A549 (cell line): ENCODE results near the gene EGFL7. TPM values are rescaled to one million over a fixed set of nuclear protein-coding genes. Genes with fewer than 3 reads are reported as not detected.

ENCODE experiments used
- ATAC-seq, 2 experiments: fragments of 200-7000 bp in 1 of 2; fragments of >200 bp in 1 of 2; cut with Nextera tagmentation in 1 of 2; cut with Tn5 transposase in 1 of 2; 3 replicates each; pipeline versions ENCODE4 v1.8.0 to v1.9.1; 2018 to 2020; ENCODE audit warnings: mild to moderate bottlenecking in 1 of 2, moderate library complexity in 1 of 2
- CTCF ChIA-PET: fragments of 300-600 bp; sonication (Branson Sonifier 250); formaldehyde crosslinking; extraction: SDS; loops from one replicate; lab custom pipeline; 2021; ENCODE audit warnings: antibody characterized with exemption, inconsistent platforms; lab: Yijun Ruan, JAX
- POLR2A ChIA-PET: fragments of 350-600 bp; formaldehyde crosslinking; extraction: SDS; loops from one replicate; lab custom pipeline; 2021; ENCODE audit warnings: antibody characterized with exemption, inconsistent platforms; lab: Yijun Ruan, JAX
- DNase-seq, 2 experiments: peaks; one replicate each; pipeline versions ENCODE4 v3.0.0 to v3.0.0-alpha.2; 2011 to 2016; ENCODE audit warnings: low read depth in 1 of 2, low spot score in 1 of 2
- FAIRE-seq: peaks from 2 replicates; lab custom pipeline; 2011; peaks lifted over from hg19 to GRCh38; lab: Jason Lieb, UNC
- H3K27ac ChIP-seq, 2 experiments: fragments of >200 bp; sonication (Bioruptor Twin); formaldehyde crosslinking; 3 replicates each; pipeline ENCODE4 v1.5.1; 2016 to 2017
- H3K4me1 ChIP-seq: fragments of >200 bp; sonication (Bioruptor Twin); formaldehyde crosslinking; 3 replicates; pipeline ENCODE4 v1.6.1; 2016
- H3K4me2 ChIP-seq: fragments of >200 bp; sonication (Bioruptor Twin); formaldehyde crosslinking; 3 replicates; pipeline ENCODE4 v1.6.1; 2016
- H3K4me3 ChIP-seq: fragments of >200 bp; sonication (Bioruptor Twin); formaldehyde crosslinking; 3 replicates; pipeline ENCODE4 v1.5.1; 2016
- H3K9me3 ChIP-seq: fragments of >200 bp; sonication (Bioruptor Twin); formaldehyde crosslinking; 3 replicates; pipeline ENCODE4 v1.6.1; 2016
- CEBPB ChIP-seq, 2 experiments: fragments of >200 bp in 1 of 2; sonication (Bioruptor Twin) in 1 of 2; formaldehyde crosslinking in 1 of 2; IDR thresholded peaks; 2 replicates each; pipeline ENCODE4 v1.6.1; 2012 to 2016
- CHD4 ChIP-seq: fragments of 200-600 bp; sonication (generic); IDR thresholded peaks from 2 replicates; pipeline ENCODE4 v1.6.1; 2016; ENCODE audit warnings: antibody characterized with exemption, mild to moderate bottlenecking, borderline replicate concordance
- EHF ChIP-seq: fragments of 250-450 bp; sonication (Bioruptor Pico); IDR thresholded peaks from 2 replicates; pipeline ENCODE4 v1.5.0; 2020; ENCODE audit warnings: mild to moderate bottlenecking
- GATA3 ChIP-seq: IDR thresholded peaks from 2 replicates; pipeline ENCODE4 v1.6.1; 2012; ENCODE audit warnings: borderline replicate concordance
- HOXA7 ChIP-seq: fragments of 250-450 bp; sonication (Bioruptor Pico); IDR thresholded peaks from 2 replicates; pipeline ENCODE4 v1.5.0; 2020; ENCODE audit warnings: mild to moderate bottlenecking, moderate library complexity
- KDM5A ChIP-seq: fragments of 200-600 bp; sonication (generic); IDR thresholded peaks from 2 replicates; pipeline ENCODE4 v1.6.1; 2016; ENCODE audit warnings: antibody characterized with exemption, mild to moderate bottlenecking
- NFE2L2 ChIP-seq: fragments of 150-350 bp; conservative IDR thresholded peaks from 2 replicates; pipeline ENCODE4 v1.6.1; 2014; ENCODE audit warnings: low read length
- PHF8 ChIP-seq: fragments of 200-600 bp; sonication (generic); IDR thresholded peaks from 2 replicates; pipeline ENCODE4 v1.6.1; 2016; ENCODE audit warnings: low read depth, mild to moderate bottlenecking, antibody characterized with exemption, moderate library complexity, borderline replicate concordance
- POLR2A ChIP-seq: IDR thresholded peaks from 2 replicates; pipeline ENCODE4 v1.6.1; 2012; ENCODE audit warnings: mild to moderate bottlenecking, low read length
- RARB ChIP-seq: fragments of 250-450 bp; sonication (Bioruptor Pico); IDR thresholded peaks from 2 replicates; pipeline ENCODE4 v1.8.0; 2021; ENCODE audit warnings: mild to moderate bottlenecking, moderate library complexity
- RNF2 ChIP-seq: fragments of 200-600 bp; sonication (generic); IDR thresholded peaks from 2 replicates; pipeline ENCODE4 v1.6.1; 2016; ENCODE audit warnings: low read depth, mild to moderate bottlenecking, antibody characterized with exemption, moderate library complexity, borderline replicate concordance
- SMC3 ChIP-seq: fragments of >200 bp; sonication (Bioruptor Twin); formaldehyde crosslinking; IDR thresholded peaks from 3 replicates; pipeline ENCODE4 v1.6.1; 2018; ENCODE audit warnings: inconsistent platforms
- ZNF302 ChIP-seq: fragments of 250-450 bp; sonication (Bioruptor Pico); IDR thresholded peaks from 2 replicates; pipeline ENCODE4 v1.9.0; 2021; ENCODE audit warnings: inconsistent platforms, mild to moderate bottlenecking, moderate library complexity
- ZSCAN20 ChIP-seq: fragments of 250-450 bp; sonication (Bioruptor Pico); IDR thresholded peaks from 2 replicates; pipeline ENCODE4 v1.8.0; 2022; ENCODE audit warnings: mild to moderate bottlenecking, moderate library complexity
- WGBS: methylation state at CpG from one replicate; pipeline ENCODE4 v1.1.6; 2017; ENCODE audit errors: missing lambda C conversion rate; 5-methylcytosine and 5-hydroxymethylcytosine counted together
- polyA plus RNA-seq, 4 experiments: library from polyadenylated mRNA; depleted of rRNA in 3 of 4; stranded (reverse); fragments of >200 nt; fragmentation: RNase III in 1 of 4; extraction: RNeasy Plus Mini Kit Qiagen cat#74134 plus additional on column Dnase treatment in 1 of 4; gene quantifications; 2 replicates in 3 of 4; 3 replicates in 1 of 4; pipeline ENCODE4 v1.2.3, GENCODE V29; 2011 to 2017
- TF ChIP-seq, protein P1 (sequence below): IDR thresholded peaks from 2 replicates; pipeline ENCODE4 v1.6.1; 2012
- TF ChIP-seq, protein P2 (sequence below): fragments of 250-450 bp; sonication (Bioruptor Pico); IDR thresholded peaks from 2 replicates; pipeline ENCODE4 v1.5.0; 2020; ENCODE audit warnings: low read depth, mild to moderate bottlenecking, moderate library complexity
- TF ChIP-seq, protein P3 (sequence below): IDR thresholded peaks from 2 replicates; pipeline ENCODE4 v1.6.1; 2012
- TF ChIP-seq, protein P4 (sequence below): fragments of 250-450 bp; sonication (Bioruptor Pico); IDR thresholded peaks from 2 replicates; pipeline ENCODE4 v1.5.0; 2021; ENCODE audit warnings: mild to moderate bottlenecking, moderate library complexity, borderline replicate concordance

Gene EGFL7
- polyA plus RNA-seq, 2 of the 4 experiments (the other 2 are of a cell fraction): 19.9 to 34.4 TPM

DNA sequence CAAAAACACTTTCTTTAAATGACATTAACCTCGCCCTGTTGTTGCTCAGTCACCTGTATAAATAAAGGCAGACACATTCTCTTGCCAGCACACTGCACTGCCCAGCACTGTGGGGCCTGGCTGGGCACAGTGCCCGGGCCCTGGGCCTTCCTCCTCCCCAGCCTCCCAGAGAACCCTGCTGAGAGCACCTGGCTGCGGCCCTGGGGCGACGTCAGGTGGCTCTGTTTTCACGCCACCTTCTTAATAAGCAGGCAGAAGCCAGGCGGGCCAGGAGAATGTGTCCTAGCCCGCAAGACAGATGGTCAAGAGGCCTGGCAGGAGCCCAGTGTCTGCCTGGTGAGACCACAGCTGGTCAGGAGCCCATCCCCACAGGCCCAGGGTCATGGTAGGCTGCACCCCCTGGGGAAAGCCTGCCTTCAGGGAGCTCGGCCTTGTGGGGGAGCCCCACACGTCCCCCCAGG is 32.7 kb downstream of the EGFL7 start:
- FAIRE-seq: no peak
- ATAC-seq: peak in 1 of 2 experiments; percentile 18; a peak in 3 of 6 replicates
- peak in 1 of 2 experiments; percentile 52 for DNase-seq
- POLR2A ChIA-PET: no interaction called here
- TF ChIP-seq, protein P1, sequence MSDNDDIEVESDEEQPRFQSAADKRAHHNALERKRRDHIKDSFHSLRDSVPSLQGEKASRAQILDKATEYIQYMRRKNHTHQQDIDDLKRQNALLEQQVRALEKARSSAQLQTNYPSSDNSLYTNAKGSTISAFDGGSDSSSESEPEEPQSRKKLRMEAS: peak; percentile 47; the same call in 1 of the 2 replicates
- TF ChIP-seq HOXA7 (CRISPR knock-in tag) (no peak), ZNF302 (CRISPR knock-in tag) (no peak), ZSCAN20 (no peak), RNF2 (no peak), GATA3 (peak; percentile 18; the same call in 1 of the 2 replicates), CHD4 (no peak)
- TF ChIP-seq, protein P2, sequence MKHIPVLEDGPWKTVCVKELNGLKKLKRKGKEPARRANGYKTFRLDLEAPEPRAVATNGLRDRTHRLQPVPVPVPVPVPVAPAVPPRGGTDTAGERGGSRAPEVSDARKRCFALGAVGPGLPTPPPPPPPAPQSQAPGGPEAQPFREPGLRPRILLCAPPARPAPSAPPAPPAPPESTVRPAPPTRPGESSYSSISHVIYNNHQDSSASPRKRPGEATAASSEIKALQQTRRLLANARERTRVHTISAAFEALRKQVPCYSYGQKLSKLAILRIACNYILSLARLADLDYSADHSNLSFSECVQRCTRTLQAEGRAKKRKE (CRISPR knock-in tag): no peak
- peak overlapping the region; percentile 86 for H3K4me2 ChIP-seq
- CTCF ChIA-PET: interaction anchor here (0.9 to 8.5 kb wide), 18 partner anchors 10 to 211 kb away, joined by 3 to 113 read pairs (median 6); no protein-coding TSS in a partner anchor
- H3K4me3 ChIP-seq: no peak overlapping the region
- 11% methylated on average over 10 of the region's 10 CpGs for WGBS
- peak overlapping the region; percentile 73 to 87 for H3K27ac ChIP-seq
- H3K9me3 ChIP-seq: no peaks in the 10 kb centered on the region
- peaks cover 78% of the 10 kb centered on the region for H3K4me1 ChIP-seq

DNA sequence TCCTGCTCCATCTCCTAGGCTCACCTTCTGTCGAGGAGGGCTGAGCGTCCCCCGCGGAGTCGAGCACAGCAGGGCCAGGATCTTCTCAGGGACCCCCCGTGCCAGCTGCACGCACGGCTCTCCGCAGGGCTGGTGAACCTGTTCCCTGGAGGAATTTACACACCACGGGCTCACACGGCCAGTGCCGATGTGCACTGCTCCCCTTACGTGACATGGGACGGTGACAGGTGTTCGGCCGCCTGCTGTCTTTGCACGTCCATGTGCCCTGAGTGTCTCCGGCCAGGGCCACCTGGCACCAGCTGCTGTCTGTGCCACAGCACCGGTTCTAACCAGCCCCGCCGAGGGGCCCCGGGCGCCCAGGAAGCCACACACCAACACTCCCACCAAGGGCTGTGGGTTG is 33.2 kb downstream of the EGFL7 start:
- Histone ChIP-seq H3K4me2 (peak overlapping the region; percentile 86), H3K27ac (peak overlapping the region; percentile 73 to 87), H3K9me3 (no peaks in the 10 kb centered on the region), H3K4me1 (peaks cover 73% of the 10 kb centered on the region), H3K4me3 (no peak overlapping the region)
- ChIA-PET POLR2A (no interaction called here), CTCF (interaction anchor here (0.9 to 8.5 kb wide), 14 partner anchors 11 to 211 kb away, joined by 3 to 113 read pairs (median 6); no protein-coding TSS in a partner anchor)
- no peak for DNase-seq
- no peak for ATAC-seq
- FAIRE-seq: no peak
- TF ChIP-seq RARB (CRISPR knock-in tag) (no peak), CEBPB (IDR thresholded peaks at IDR 0.05) (no peak), SMC3 (no peak), EHF (no peak)
- TF ChIP-seq, protein P3, sequence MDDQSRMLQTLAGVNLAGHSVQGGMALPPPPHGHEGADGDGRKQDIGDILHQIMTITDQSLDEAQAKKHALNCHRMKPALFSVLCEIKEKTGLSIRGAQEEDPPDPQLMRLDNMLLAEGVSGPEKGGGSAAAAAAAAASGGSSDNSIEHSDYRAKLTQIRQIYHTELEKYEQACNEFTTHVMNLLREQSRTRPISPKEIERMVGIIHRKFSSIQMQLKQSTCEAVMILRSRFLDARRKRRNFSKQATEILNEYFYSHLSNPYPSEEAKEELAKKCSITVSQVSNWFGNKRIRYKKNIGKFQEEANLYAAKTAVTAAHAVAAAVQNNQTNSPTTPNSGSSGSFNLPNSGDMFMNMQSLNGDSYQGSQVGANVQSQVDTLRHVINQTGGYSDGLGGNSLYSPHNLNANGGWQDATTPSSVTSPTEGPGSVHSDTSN: no peak
- TF ChIP-seq, protein P4, sequence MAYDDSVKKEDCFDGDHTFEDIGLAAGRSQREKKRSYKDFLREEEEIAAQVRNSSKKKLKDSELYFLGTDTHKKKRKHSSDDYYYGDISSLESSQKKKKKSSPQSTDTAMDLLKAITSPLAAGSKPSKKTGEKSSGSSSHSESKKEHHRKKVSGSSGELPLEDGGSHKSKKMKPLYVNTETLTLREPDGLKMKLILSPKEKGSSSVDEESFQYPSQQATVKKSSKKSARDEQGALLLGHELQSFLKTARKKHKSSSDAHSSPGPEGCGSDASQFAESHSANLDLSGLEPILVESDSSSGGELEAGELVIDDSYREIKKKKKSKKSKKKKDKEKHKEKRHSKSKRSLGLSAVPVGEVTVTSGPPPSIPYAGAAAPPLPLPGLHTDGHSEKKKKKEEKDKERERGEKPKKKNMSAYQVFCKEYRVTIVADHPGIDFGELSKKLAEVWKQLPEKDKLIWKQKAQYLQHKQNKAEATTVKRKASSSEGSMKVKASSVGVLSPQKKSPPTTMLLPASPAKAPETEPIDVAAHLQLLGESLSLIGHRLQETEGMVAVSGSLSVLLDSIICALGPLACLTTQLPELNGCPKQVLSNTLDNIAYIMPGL (CRISPR knock-in tag): no peak
- 75% methylated on average over 8 of the region's 23 CpGs for WGBS

DNA sequence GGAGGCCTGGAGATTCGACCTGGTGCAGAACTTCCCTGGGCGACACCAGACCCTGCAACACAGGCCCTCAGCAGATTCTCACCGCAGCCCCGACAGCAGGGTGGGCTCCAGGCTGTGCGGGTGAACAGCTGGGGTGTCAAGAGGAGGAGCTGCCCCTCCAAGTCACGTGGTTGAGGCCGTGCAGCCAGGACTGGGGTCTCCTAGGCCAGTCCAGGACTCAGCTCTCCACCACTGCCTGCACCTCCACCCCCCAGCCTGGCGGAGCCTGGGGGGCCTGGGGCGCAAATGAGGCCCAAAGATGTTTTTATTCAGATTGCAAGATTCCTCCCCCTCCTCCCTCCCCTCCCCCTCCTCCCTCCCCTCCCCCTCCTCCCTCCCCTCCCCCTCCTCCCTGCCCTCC is 33.8 kb downstream of the EGFL7 start:
- Histone ChIP-seq H3K9me3 (no peaks in the 10 kb centered on the region), H3K4me3 (no peak overlapping the region), H3K4me2 (peak overlapping the region; percentile 86), H3K27ac (peak overlapping the region; percentile 73 to 87), H3K4me1 (peaks cover 68% of the 10 kb centered on the region)
- FAIRE-seq (no peak), ATAC-seq (no peak), DNase-seq (no peak)
- ChIA-PET CTCF (interaction anchor here (0.6 to 8.5 kb wide), 12 partner anchors 10 to 334 kb away, joined by 3 to 113 read pairs (median 3); no protein-coding TSS in a partner anchor), POLR2A (no interaction called here)
- WGBS: 79% methylated on average over 9 of the region's 9 CpGs
- no peak for TF ChIP-seq KDM5A
- TF ChIP-seq POLR2A: no peak
- TF ChIP-seq PHF8: no peak
- TF ChIP-seq NFE2L2: no peak
- no peak for TF ChIP-seq RNF2
